A549 (cell line): ENCODE data around the gene ZNF385D. TPM values are rescaled to one million over a fixed set of nuclear protein-coding genes. Genes with fewer than 3 reads are reported as not detected.

Experiments used
- ATAC-seq, 2 experiments: fragments of 200-7000 bp in 1 of 2; fragments of >200 bp in 1 of 2; cut with Nextera tagmentation in 1 of 2; cut with Tn5 transposase in 1 of 2; 3 replicates each; pipeline versions ENCODE4 v1.8.0 to v1.9.1; 2018 to 2020; ENCODE audit warnings: mild to moderate bottlenecking in 1 of 2, moderate library complexity in 1 of 2
- CTCF ChIA-PET: fragments of 300-600 bp; sonication (Branson Sonifier 250); formaldehyde crosslinking; extraction: SDS; loops from one replicate; lab custom pipeline; 2021; ENCODE audit warnings: antibody characterized with exemption, inconsistent platforms; lab: Yijun Ruan, JAX
- POLR2A ChIA-PET: fragments of 350-600 bp; formaldehyde crosslinking; extraction: SDS; loops from one replicate; lab custom pipeline; 2021; ENCODE audit warnings: antibody characterized with exemption, inconsistent platforms; lab: Yijun Ruan, JAX
- DNase-seq, 2 experiments: peaks; one replicate each; pipeline versions ENCODE4 v3.0.0 to v3.0.0-alpha.2; 2011 to 2016; ENCODE audit warnings: low read depth in 1 of 2, low spot score in 1 of 2
- FAIRE-seq: peaks from 2 replicates; lab custom pipeline; 2011; peaks lifted over from hg19 to GRCh38; lab: Jason Lieb, UNC
- H3K27ac ChIP-seq, 2 experiments: fragments of >200 bp; sonication (Bioruptor Twin); formaldehyde crosslinking; 3 replicates each; pipeline ENCODE4 v1.5.1; 2016 to 2017
- H3K4me1 ChIP-seq: fragments of >200 bp; sonication (Bioruptor Twin); formaldehyde crosslinking; 3 replicates; pipeline ENCODE4 v1.6.1; 2016
- H3K4me2 ChIP-seq: fragments of >200 bp; sonication (Bioruptor Twin); formaldehyde crosslinking; 3 replicates; pipeline ENCODE4 v1.6.1; 2016
- H3K4me3 ChIP-seq: fragments of >200 bp; sonication (Bioruptor Twin); formaldehyde crosslinking; 3 replicates; pipeline ENCODE4 v1.5.1; 2016
- H3K9me3 ChIP-seq: fragments of >200 bp; sonication (Bioruptor Twin); formaldehyde crosslinking; 3 replicates; pipeline ENCODE4 v1.6.1; 2016
- CBX2 ChIP-seq: fragments of 200-600 bp; sonication (generic); IDR thresholded peaks from 2 replicates; pipeline ENCODE4 v1.6.1; 2016; ENCODE audit warnings: low read depth, mild to moderate bottlenecking, borderline replicate concordance
- CHD2 ChIP-seq: fragments of 150-350 bp; IDR thresholded peaks from 2 replicates; pipeline ENCODE4 v1.6.1; 2014; ENCODE audit warnings: low read length; ENCODE audit not compliant: partially characterized antibody
- FOSL2 ChIP-seq, 2 experiments: fragments of 450-650 bp in 1 of 2; fragments of >200 bp in 1 of 2; sonication (Bioruptor Twin) in 1 of 2; formaldehyde crosslinking; IDR thresholded peaks; 2 replicates each; pipeline versions ENCODE4 v1.5.0 to v1.6.1; 2016 to 2020; ENCODE audit warnings: mild to moderate bottlenecking in 1 of 2, moderate library complexity in 1 of 2
- GATA3 ChIP-seq: IDR thresholded peaks from 2 replicates; pipeline ENCODE4 v1.6.1; 2012; ENCODE audit warnings: borderline replicate concordance
- HOXB5 ChIP-seq: fragments of 250-450 bp; sonication (Bioruptor Pico); IDR thresholded peaks from 2 replicates; pipeline ENCODE4 v1.5.0; 2020; ENCODE audit warnings: mild to moderate bottlenecking, moderate library complexity
- MAFK ChIP-seq: fragments of 450-650 bp; IDR thresholded peaks from 2 replicates; pipeline ENCODE4 v1.6.1; 2014; ENCODE audit not compliant: partially characterized antibody
- MAZ ChIP-seq: fragments of 150-350 bp; IDR thresholded peaks from 2 replicates; pipeline ENCODE4 v1.6.1; 2014; ENCODE audit warnings: antibody characterized with exemption, low read depth, low read length, borderline replicate concordance
- NPAS2 ChIP-seq: fragments of 250-450 bp; sonication (Bioruptor Pico); IDR thresholded peaks from 2 replicates; pipeline ENCODE4 v1.8.0; 2022; ENCODE audit warnings: mild to moderate bottlenecking, moderate library complexity, borderline replicate concordance
- PHF8 ChIP-seq: fragments of 200-600 bp; sonication (generic); IDR thresholded peaks from 2 replicates; pipeline ENCODE4 v1.6.1; 2016; ENCODE audit warnings: low read depth, mild to moderate bottlenecking, antibody characterized with exemption, moderate library complexity, borderline replicate concordance
- RARB ChIP-seq: fragments of 250-450 bp; sonication (Bioruptor Pico); IDR thresholded peaks from 2 replicates; pipeline ENCODE4 v1.8.0; 2021; ENCODE audit warnings: mild to moderate bottlenecking, moderate library complexity
- REST ChIP-seq: fragments of 200-600 bp; sonication (generic); IDR thresholded peaks from 2 replicates; pipeline ENCODE4 v1.6.1; 2016; ENCODE audit warnings: antibody characterized with exemption, mild to moderate bottlenecking, moderate library complexity
- RFX5 ChIP-seq: fragments of 450-650 bp; IDR thresholded peaks from 2 replicates; pipeline ENCODE4 v1.7.1; 2014; ENCODE audit warnings: antibody characterized with exemption, mild to moderate bottlenecking, moderate library complexity
- SMC3 ChIP-seq: fragments of >200 bp; sonication (Bioruptor Twin); formaldehyde crosslinking; IDR thresholded peaks from 3 replicates; pipeline ENCODE4 v1.6.1; 2018; ENCODE audit warnings: inconsistent platforms
- TP53 ChIP-seq: fragments of 250-450 bp; sonication (Bioruptor Pico); IDR thresholded peaks from 2 replicates; pipeline ENCODE4 v1.5.0; 2021; ENCODE audit warnings: mild to moderate bottlenecking, moderate library complexity
- WGBS: methylation state at CpG from one replicate; pipeline ENCODE4 v1.1.6; 2017; ENCODE audit errors: missing lambda C conversion rate; 5-methylcytosine and 5-hydroxymethylcytosine counted together
- polyA plus RNA-seq, 4 experiments: library from polyadenylated mRNA; depleted of rRNA in 3 of 4; stranded (reverse); fragments of >200 nt; fragmentation: RNase III in 1 of 4; extraction: RNeasy Plus Mini Kit Qiagen cat#74134 plus additional on column Dnase treatment in 1 of 4; gene quantifications; 2 replicates in 3 of 4; 3 replicates in 1 of 4; pipeline ENCODE4 v1.2.3, GENCODE V29; 2011 to 2017
- TF ChIP-seq, protein P1 (sequence below): fragments of 250-450 bp; sonication (Bioruptor Pico); IDR thresholded peaks from 2 replicates; pipeline ENCODE4 v1.5.0; 2021; ENCODE audit warnings: mild to moderate bottlenecking, moderate library complexity, borderline replicate concordance

The ZNF385D gene
- polyA plus RNA-seq, 2 of the 4 experiments (the other 2 are of a cell fraction) = not detected

- TF ChIP-seq CHD2 = no peak
- no peak for TF ChIP-seq RARB
- no peak for TF ChIP-seq PHF8
Measured at GRCh38 chr3:21638488-21638887, 112.5 kb downstream of the ZNF385D start (continued).

- POLR2A ChIA-PET = no interaction called here
- Histone ChIP-seq H3K27ac (no peak overlapping the region), H3K4me3 (no peak overlapping the region), H3K4me1 (no peaks in the 10 kb centered on the region), H3K4me2 (no peak overlapping the region), H3K9me3 (no peaks in the 10 kb centered on the region)
- DNase-seq = no peak
- TF ChIP-seq FOSL2 (IDR thresholded peaks at IDR 0.05) (no peak), FOSL2 (CRISPR knock-in tag; IDR thresholded peaks at IDR 0.05) (no peak), NPAS2 (CRISPR knock-in tag) (no peak), SMC3 (no peak), TP53 (CRISPR knock-in tag) (no peak), RFX5 (no peak), REST (no peak)
- no peak for FAIRE-seq
- 0% methylated on average over 1 of the region's 1 CpG for whole genome bisulfite sequencing
- no peak for ATAC-seq
- CTCF ChIA-PET = no interaction called here
Measured at GRCh38 chr3:21634112-21634511, 116.9 kb downstream of the ZNF385D start.

DNA sequence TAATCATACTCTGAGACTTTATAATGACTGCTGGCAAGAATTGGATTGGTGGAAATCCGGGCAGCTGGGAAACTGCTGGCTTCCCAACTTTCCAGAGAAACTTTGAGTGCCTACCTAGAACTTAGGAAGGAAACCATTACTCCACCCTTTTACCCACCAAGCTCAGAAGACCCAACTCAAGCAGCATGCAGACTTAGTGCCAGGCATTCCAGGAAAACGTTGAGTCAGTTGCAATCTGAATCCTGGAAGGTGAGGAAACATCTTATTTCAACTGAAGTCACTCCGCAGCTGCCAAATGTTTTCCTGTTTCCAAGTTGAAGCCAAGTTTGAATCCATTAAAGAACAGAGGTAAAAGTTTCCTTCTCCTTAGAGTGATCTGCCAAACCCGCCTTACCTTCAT lies 126.5 kb downstream of the ZNF385D start:
- FAIRE-seq = no peak
- no peak for TF ChIP-seq SMC3
- TF ChIP-seq CBX2 = no peak
- TF ChIP-seq MAZ = no peak
- TF ChIP-seq MAFK = no peak
- TF ChIP-seq HOXB5 (CRISPR knock-in tag) = no peak
- TF ChIP-seq, protein P1, sequence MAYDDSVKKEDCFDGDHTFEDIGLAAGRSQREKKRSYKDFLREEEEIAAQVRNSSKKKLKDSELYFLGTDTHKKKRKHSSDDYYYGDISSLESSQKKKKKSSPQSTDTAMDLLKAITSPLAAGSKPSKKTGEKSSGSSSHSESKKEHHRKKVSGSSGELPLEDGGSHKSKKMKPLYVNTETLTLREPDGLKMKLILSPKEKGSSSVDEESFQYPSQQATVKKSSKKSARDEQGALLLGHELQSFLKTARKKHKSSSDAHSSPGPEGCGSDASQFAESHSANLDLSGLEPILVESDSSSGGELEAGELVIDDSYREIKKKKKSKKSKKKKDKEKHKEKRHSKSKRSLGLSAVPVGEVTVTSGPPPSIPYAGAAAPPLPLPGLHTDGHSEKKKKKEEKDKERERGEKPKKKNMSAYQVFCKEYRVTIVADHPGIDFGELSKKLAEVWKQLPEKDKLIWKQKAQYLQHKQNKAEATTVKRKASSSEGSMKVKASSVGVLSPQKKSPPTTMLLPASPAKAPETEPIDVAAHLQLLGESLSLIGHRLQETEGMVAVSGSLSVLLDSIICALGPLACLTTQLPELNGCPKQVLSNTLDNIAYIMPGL (CRISPR knock-in tag) = no peak
- TF ChIP-seq, all 56 proteins: peak for 0
- ChIA-PET POLR2A (no interaction called here), CTCF (no interaction called here)
- ATAC-seq (no peak), DNase-seq (no peak)
- Histone ChIP-seq H3K9me3 (no peaks in the 10 kb centered on the region), H3K27ac (no peak overlapping the region), H3K4me1 (no peaks in the 10 kb centered on the region), H3K4me3 (no peak overlapping the region), H3K4me2 (no peak overlapping the region)
- 16% methylated on average over 4 of the region's 4 CpGs for WGBS

GRCh38 chr3:21621181-21621651 lies 129.8 kb downstream of the ZNF385D start:
- ChIA-PET POLR2A (no interaction called here), CTCF (no interaction called here)
- FAIRE-seq (no peak), ATAC-seq (no peak), DNase-seq (peak in 1 of 2 experiments; percentile 4)
- 22% methylated on average over 4 of the region's 4 CpGs for WGBS
- Histone ChIP-seq H3K27ac (no peak overlapping the region), H3K4me2 (no peak overlapping the region), H3K9me3 (no peaks in the 10 kb centered on the region), H3K4me3 (no peak overlapping the region), H3K4me1 (no peaks in the 10 kb centered on the region)
- TF ChIP-seq GATA3 (no peak), MAFK (peak; percentile 85)
